GM18868 (cell line): ENCODE results near the gene ZNF385B.
"Not testable (repeated sequence)": the region's sequence is repeated elsewhere in the genome, so short reads cannot be mapped to it uniquely, and the experiment has no call there.

Experiments used
- ATAC-seq: cut with Tn5 transposase; IDR thresholded peaks from one replicate; pipeline ENCODE4 v1.9.1; 2021; ENCODE audit warnings: mild to moderate bottlenecking, moderate library complexity; ENCODE audit not compliant: unreplicated experiment

ZNF385B gene

DNA sequence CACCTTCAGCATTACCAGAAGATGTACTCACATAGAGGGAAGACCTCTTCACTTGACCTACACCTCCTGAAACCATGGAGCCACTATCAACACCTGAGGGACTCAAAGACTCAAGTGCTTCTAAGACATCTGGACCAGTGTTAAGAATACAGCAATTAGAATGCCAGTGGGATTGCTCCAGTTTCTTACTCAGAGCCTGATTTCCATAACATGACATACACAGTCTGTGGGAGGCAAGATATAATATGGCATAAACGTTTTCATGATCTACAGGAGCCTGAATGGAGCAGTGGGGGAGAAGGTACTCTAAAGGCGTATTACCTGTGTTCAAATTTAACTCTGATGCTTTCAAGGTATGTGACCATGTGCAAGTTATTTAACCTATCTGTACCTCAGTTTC is 57.2 kb downstream of the ZNF385B start:
- ATAC-seq: no peak

DNA sequence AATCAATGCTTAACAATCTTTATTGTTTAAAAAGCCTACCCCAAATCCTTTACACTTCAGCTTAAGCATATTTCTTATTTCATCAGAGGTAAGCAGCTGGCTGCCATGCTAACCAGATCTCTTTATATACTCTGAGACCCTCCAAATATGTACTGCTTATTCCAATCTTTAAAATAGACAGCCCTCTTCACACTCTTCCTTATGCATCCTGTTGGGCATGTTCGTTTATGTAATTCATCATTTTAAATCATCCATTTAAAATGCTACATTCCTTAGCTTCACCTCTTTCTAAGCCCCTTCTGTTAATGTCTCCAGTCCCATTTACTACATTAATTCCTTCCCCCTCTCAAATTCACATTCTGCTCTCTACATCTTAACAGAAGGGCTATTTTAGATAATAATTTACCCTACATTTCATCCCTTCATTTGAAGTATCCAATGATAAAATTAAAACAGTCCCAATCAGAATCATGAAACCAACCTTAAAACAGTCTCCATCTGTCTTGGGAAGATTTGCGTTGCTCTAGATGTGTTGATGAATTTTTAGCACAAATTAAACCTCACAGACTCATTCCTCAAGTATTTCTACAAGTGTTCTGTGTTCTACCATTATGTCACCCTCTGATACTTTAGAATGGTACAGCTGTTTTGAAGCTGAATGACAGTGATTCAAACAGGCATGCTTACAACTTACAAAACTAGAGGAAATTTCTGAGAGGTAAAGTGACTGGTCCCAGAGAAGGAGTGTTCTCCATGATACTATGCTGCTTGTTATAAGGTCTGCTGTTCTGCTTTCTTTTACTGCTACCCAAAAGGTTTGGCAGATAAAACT is 59.1 kb downstream of the ZNF385B start:
- no peak for ATAC-seq

DNA sequence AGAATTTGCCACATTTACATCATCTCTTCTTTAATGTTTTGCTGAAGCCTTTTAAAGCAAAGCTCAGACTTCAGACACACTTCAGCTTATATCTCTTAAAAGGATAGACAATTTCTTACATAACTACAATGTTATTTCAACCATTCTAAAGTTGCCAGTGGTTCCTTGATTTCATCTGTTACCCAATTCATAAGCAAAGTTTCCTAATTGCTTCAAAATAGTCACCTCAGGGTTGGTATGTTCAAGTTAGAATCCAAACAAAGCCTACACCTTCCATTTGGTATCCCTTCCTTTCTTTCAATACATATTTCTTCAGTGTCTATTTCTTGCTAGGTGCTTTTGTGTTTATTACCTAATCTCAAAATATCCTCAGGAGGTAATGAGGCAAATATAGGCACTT is 60.6 kb downstream of the ZNF385B start:
- ATAC-seq: no peak

- no peak for ATAC-seq
Measured at GRCh38 chr2:179796213-179797007, 65.0 kb downstream of the ZNF385B start.

DNA sequence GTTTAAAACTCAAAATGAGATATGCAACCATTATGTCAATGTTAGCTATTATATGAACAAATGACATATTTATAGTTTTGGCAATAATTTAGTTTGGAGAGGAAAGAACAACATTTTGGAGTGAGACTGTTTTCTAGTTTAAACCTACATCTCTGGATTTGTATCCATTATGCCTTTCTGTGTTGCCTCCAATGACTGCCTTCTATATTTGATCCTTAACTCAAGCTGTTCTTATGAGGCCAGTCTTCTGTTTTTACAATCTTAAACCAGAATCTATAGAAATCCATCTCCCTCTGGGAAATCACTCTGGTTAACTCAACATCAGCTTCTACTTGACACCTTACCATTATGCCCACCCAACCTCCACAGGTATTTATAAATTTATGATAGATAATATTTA is 67.5 kb downstream of the ZNF385B start:
- no peak for ATAC-seq

- no peak for ATAC-seq
Measured at GRCh38 chr2:179793238-179793637, 68.2 kb downstream of the ZNF385B start.

- ATAC-seq: no peak
Measured at GRCh38 chr2:179790235-179791217, 70.9 kb downstream of the ZNF385B start.

- no peak for ATAC-seq
Measured at GRCh38 chr2:179788104-179788503, 73.3 kb downstream of the ZNF385B start.

DNA sequence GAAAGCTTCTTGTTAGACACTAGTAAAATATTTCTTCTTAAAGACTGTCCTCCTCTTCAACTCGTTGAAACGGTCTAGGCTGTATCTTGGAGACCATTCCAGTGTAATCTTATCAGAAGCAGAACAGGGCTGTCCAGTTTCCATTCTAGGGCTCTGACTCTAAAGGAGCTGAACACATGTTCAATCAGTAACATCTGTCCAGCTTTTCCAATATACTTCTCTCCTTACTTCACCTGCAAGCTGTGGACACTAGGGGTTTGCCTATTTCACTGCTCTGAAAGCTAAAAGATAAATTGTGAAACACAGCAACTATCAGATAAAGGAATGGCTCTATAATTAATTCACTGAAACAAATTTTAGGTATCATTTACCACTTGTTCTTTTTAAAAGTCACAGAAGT is 73.8 kb downstream of the ZNF385B start:
- ATAC-seq: no peak

- no peak for ATAC-seq
Measured at GRCh38 chr2:179785902-179786301, 75.5 kb downstream of the ZNF385B start.

DNA sequence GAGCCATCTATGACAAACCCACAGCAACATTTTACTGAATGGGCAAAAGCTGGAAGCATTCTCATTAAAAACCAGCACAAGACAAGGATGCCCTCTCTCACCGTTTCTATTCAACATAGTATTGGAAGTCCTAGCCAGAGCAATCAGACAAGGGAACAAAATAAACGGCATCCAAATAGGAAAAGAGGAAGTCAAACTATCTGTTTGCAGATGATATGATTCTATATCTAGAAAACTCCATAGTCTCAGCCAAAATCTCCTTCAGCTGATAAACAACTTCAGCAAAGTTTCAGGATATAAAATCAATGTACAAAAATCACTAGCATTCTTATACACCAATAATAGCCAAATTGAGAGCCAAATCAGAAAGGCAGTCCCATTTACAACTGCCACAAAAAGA is 79.1 kb downstream of the ZNF385B start:
- not testable (repeated sequence) for ATAC-seq

- ATAC-seq: no peak
Measured at GRCh38 chr2:179773986-179774385, 87.4 kb downstream of the ZNF385B start.

DNA sequence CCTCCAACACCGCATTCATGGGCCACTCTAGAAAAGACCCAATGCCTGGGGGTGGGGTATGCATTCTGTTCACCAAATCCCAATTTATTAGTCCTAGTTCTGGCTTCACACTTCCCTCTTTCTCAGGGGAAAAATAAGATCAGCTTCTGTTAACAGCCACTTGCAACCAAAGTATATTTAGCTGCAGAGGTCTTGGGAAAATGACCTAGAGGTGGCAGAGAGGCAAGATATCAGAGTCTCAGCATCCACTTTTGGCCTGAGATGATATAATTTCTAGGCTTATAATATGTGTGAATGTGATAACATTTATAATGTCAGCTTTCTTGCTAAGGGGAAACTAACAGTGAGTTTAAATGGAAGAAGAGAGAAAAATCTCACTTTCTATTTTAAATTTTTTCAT is 89.1 kb downstream of the ZNF385B start:
- ATAC-seq: no peak

- ATAC-seq: no peak
Measured at GRCh38 chr2:179771791-179772190, 89.6 kb downstream of the ZNF385B start.

GRCh38 chr2:179770029-179770428 is 91.4 kb downstream of the ZNF385B start:
- no peak for ATAC-seq

DNA sequence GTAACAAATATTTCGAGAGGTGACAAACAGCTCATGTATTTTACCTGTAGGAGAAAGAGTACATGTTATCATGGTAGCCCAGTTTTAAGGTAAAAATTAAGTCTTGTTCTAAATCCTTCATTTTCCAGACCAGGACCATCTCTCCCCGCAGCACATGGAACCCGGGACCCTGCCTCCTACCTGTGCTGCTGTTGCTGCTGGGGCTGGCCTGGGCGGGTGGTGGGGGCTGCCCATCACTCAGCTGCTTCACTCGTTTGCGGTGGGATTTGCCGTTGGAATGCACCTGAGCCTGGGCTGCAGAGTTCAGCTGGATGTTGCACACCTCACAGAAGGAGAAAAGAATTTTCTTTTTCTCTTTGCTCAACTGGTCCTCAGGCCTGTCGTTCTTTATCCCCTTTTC is 92.1 kb downstream of the ZNF385B start:
- ATAC-seq: no peak

DNA sequence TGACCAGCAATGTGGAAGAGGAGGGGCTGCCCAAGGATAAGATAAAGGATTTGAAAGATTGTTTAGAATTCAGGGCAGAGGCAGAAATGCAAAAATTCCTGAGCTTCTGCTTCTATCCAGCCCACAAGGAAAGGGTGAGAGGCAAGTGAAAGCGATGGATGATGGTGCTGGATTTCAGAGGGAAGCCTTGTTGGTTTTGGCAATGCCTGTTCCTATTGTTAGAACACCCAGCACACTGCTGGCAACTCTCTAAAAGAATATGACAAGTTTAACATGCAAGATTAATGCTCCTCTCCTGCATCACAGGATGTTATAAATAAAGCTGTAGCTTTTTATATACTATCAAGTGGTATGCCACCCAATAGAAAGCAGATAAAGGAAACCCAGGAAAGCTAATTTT is 92.6 kb downstream of the ZNF385B start:
- no peak for ATAC-seq

DNA sequence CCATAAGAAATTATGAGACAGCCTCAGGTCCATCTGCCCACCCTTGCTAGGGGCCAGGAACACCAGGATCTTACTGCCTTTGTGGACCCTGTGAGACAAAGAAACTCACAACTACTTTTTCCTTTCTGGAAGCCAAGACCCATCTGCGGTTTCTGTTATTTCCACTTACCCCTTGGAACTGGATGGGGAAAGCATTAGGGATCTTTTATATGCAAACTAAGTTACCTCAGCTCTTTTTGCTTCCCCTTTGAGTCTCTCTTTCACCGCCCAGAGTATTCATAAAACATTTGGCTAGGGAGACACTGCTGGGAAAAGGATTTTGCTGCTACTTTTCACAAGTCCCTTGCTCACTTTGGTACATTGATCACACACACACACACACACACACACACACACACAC is 95.7 kb downstream of the ZNF385B start:
- ATAC-seq: no peak

DNA sequence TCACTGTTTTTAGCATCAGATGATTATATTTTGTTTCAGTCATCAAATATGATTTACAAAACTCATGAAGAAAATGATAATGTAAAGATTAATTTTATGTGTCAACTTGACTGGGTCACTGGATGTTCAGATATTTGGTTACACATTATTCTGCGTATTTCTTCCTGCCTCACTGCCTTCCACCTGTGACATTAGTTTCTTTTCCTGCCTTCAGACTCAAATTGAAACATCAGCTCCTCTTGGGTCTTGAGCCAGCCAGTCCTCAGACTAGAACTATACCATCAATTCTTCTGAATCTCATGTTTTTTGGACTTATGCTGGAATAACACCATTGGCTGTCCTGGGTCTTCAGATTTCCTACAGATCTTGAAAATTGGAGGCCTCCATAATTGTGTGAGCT is 96.7 kb downstream of the ZNF385B start:
- ATAC-seq: no peak

- no peak for ATAC-seq
Measured at GRCh38 chr2:179758636-179759035, 102.8 kb downstream of the ZNF385B start.
